OCI-LY1 (cell line): Measurements from ENCODE around the gene RND1.

Experiments
- CTCF ChIP-seq: fragments of 200-600 bp; sonication (generic), shearing (Covaris generic); IDR thresholded peaks from 2 replicates; pipeline ENCODE4 v1.5.1; 2017; ENCODE audit warnings: mild to moderate bottlenecking, antibody characterized with exemption, low read length, moderate library complexity, mixed read lengths
- EZH2 ChIP-seq: fragments of 200-600 bp; sonication (generic), shearing (Covaris generic); IDR thresholded peaks from 2 replicates; pipeline ENCODE4 v1.8.0; 2017; ENCODE audit warnings: borderline replicate concordance, mixed run types, mild to moderate bottlenecking, antibody characterized with exemption, low read length, moderate library complexity, mixed read lengths

DNA sequence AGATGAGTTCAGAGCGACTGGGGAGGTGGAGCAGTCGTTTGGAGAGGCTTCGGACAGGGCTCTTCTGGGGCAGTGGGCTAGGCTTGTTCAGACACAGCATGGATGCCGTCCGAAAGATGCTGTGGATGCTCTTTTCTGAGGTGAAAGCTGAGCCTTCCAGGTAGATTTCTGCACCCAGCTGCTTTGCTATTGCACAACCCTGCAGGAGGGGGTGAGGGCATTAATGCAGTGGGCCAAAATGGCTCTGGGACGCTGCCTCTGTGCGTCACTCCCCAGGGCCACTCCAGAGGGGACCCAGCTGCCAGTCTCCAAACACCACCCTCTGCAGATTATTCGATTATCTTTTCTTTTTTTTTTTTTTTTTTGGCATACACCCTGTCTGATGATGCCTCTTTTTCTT, 7.6 kb downstream of the RND1 start:
- TF ChIP-seq CTCF = no peak
- no peak for TF ChIP-seq EZH2
